ENCODE data around the gene AP4M1. TPM values are rescaled to one million over a fixed set of nuclear protein-coding genes. Genes with fewer than 3 reads are reported as not detected.

AP4M1 gene
- total and polyA plus RNA-seq, 10 of the 15 experiments (the other 5 are each of a cell fraction or from before 2014, with no cell fraction given) = 0.77 to 16.1 (median 13.0) TPM

DNA sequence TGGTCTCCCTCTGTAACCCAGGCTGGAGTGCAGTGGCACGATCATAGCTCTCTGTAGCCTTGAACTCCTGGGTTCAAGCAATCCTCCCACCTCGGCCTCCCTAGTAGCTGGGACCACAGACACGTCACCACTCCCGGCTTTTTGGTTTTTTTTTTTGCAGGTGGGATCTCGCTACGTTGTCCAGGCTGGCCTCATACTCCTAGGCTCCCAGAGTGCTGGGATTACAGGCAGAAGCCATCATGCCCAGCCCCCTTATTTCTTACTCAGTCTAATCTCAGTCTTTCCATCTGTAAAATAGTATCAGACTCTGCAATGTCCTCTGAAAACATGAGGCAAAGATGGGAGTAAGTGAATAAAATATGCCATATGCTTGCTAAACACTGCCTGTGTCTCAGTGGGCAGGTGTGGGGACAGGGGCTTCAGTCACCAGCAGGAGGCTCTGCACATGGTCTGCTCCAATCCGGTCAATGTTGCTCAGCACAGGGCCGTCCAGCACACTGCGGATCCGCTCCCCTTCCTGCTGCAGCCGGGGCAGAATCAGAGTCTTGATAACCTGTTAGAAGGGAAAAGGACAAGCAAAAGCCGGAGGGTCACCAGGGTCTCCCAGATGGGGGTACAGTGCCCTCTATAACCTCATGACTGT, 8.2 kb downstream of the AP4M1 start (continued):
- TF ChIP-seq, protein P1, sequence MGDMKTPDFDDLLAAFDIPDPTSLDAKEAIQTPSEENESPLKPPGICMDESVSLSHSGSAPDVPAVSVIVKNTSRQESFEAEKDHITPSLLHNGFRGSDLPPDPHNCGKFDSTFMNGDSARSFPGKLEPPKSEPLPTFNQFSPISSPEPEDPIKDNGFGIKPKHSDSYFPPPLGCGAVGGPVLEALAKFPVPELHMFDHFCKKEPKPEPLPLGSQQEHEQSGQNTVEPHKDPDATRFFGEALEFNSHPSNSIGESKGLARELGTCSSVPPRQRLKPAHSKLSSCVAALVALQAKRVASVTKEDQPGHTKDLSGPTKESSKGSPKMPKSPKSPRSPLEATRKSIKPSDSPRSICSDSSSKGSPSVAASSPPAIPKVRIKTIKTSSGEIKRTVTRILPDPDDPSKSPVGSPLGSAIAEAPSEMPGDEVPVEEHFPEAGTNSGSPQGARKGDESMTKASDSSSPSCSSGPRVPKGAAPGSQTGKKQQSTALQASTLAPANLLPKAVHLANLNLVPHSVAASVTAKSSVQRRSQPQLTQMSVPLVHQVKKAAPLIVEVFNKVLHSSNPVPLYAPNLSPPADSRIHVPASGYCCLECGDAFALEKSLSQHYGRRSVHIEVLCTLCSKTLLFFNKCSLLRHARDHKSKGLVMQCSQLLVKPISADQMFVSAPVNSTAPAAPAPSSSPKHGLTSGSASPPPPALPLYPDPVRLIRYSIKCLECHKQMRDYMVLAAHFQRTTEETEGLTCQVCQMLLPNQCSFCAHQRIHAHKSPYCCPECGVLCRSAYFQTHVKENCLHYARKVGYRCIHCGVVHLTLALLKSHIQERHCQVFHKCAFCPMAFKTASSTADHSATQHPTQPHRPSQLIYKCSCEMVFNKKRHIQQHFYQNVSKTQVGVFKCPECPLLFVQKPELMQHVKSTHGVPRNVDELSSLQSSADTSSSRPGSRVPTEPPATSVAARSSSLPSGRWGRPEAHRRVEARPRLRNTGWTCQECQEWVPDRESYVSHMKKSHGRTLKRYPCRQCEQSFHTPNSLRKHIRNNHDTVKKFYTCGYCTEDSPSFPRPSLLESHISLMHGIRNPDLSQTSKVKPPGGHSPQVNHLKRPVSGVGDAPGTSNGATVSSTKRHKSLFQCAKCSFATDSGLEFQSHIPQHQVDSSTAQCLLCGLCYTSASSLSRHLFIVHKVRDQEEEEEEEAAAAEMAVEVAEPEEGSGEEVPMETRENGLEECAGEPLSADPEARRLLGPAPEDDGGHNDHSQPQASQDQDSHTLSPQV (IDR thresholded peaks at IDR 0.05) = no peak
- TF ChIP-seq ASH2L (IDR thresholded peaks at IDR 0.05; ENCODE audit: borderline replicate concordance, low read depth) (no peak), PAX5 (IDR thresholded peaks at IDR 0.05; ENCODE audit: borderline replicate concordance, low read depth, low read length) (no peak)
- TF ChIP-seq, protein P2, sequence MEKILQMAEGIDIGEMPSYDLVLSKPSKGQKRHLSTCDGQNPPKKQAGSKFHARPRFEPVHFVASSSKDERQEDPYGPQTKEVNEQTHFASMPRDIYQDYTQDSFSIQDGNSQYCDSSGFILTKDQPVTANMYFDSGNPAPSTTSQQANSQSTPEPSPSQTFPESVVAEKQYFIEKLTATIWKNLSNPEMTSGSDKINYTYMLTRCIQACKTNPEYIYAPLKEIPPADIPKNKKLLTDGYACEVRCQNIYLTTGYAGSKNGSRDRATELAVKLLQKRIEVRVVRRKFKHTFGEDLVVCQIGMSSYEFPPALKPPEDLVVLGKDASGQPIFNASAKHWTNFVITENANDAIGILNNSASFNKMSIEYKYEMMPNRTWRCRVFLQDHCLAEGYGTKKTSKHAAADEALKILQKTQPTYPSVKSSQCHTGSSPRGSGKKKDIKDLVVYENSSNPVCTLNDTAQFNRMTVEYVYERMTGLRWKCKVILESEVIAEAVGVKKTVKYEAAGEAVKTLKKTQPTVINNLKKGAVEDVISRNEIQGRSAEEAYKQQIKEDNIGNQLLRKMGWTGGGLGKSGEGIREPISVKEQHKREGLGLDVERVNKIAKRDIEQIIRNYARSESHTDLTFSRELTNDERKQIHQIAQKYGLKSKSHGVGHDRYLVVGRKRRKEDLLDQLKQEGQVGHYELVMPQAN (conservative IDR thresholded peaks at IDR 0.05) = no peak

DNA sequence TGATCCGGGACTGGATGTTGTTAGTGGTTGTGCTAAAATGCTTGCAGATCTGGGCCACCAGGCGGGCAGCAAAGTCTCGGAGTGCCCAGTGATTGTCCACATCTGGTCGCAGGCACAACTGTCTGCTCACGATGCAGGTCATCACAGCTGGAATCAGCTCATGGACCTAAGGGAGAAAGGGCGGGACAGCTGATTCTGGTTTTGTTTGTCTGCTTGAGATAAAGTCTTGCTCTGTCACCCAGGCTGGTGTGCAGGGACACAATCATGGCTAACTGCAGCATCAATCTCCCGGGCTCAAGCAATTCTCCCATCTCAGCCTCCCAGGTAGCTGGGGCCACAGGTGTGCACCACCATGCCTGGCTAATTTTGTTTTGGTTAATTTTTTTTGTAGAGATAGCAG, 9.7 kb downstream of the AP4M1 start:
- DNase-seq (ENCODE audit: low read depth, low spot score) = no peak
- CTCF ChIA-PET = no interaction called here
- Histone ChIP-seq H2AFZ (ENCODE audit: control insufficient read depth, low read depth, low read length) (no peak overlapping the region), H3K27ac (ENCODE audit: control insufficient read depth, insufficient read depth) (no peak overlapping the region), H3K9me3 (replicated peaks; ENCODE audit: control insufficient read depth, insufficient read depth, low read length) (no peaks in the 10 kb centered on the region), H3K27me3 (replicated peaks in 1 of 2; ENCODE audit: control insufficient read depth in 2 of 2, insufficient read depth in 2 of 2, low read length in 1 of 2) (no peaks in the 10 kb centered on the region), H3K4me1 (ENCODE audit: control insufficient read depth, insufficient read depth, low read length) (no peaks in the 10 kb centered on the region), H3K9ac (ENCODE audit: control insufficient read depth, insufficient read depth, low read length) (no peak overlapping the region), H3K4me2 (ENCODE audit: control insufficient read depth, insufficient read depth) (no peak overlapping the region), H3K79me2 (ENCODE audit: control insufficient read depth, insufficient read depth, low read length) (no peaks in the 10 kb centered on the region), H3K4me3 (no peak overlapping the region), H3K36me3 (ENCODE audit: control insufficient read depth in 2 of 2, insufficient read depth in 2 of 2, low read length in 1 of 2) (peaks cover 5 to 9% of the 10 kb centered on the region in 2 experiments; a peak in 3 of 4 replicates), H4K20me1 (ENCODE audit: control insufficient read depth, insufficient read depth) (no peaks in the 10 kb centered on the region)
- BruUV-seq (replicated peaks) = no TSS peak
- RAD21 ChIA-PET (ENCODE audit: unreplicated experiment) = no interaction called here
- SMC1A ChIA-PET (ENCODE audit: uncharacterized antibody, unreplicated experiment) = no interaction called here
- FAIRE-seq = no peak
- in situ Hi-C loops (cut with MboI) = no loop called here
- 96% methylated on average over 7 of the region's 7 CpGs for WGBS (ENCODE audit: insufficient coverage, insufficient replicate concordance, low lambda C conversion rate, missing lambda C conversion rate)
- ATAC-seq = no peak
- POLR2A ChIA-PET = interaction anchor here (1.8 kb wide), 1 partner anchor 9 kb away, joined by 6 read pairs; the partner anchor contains the start of gene AP4M1
- intact Hi-C loops (cut with micrococcal nuclease; ENCODE audit: unreplicated experiment) = no loop called here
- TF ChIP-seq, protein P3, sequence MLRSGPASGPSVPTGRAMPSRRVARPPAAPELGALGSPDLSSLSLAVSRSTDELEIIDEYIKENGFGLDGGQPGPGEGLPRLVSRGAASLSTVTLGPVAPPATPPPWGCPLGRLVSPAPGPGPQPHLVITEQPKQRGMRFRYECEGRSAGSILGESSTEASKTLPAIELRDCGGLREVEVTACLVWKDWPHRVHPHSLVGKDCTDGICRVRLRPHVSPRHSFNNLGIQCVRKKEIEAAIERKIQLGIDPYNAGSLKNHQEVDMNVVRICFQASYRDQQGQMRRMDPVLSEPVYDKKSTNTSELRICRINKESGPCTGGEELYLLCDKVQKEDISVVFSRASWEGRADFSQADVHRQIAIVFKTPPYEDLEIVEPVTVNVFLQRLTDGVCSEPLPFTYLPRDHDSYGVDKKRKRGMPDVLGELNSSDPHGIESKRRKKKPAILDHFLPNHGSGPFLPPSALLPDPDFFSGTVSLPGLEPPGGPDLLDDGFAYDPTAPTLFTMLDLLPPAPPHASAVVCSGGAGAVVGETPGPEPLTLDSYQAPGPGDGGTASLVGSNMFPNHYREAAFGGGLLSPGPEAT (IDR thresholded peaks at IDR 0.05; ENCODE audit: low read depth) = no peak
- TF ChIP-seq ZNF24 (IDR thresholded peaks at IDR 0.05) (no peak), MYC (IDR thresholded peaks at IDR 0.05; ENCODE audit: insufficient read depth, insufficient read length, insufficient replicate concordance, low read length, severe bottlenecking) (no peak), CBFB (IDR thresholded peaks at IDR 0.05; ENCODE audit: low read depth) (no peak), TCF12 (IDR thresholded peaks at IDR 0.05; ENCODE audit: low read depth, low read length) (no peak)
- TF ChIP-seq, protein P4, sequence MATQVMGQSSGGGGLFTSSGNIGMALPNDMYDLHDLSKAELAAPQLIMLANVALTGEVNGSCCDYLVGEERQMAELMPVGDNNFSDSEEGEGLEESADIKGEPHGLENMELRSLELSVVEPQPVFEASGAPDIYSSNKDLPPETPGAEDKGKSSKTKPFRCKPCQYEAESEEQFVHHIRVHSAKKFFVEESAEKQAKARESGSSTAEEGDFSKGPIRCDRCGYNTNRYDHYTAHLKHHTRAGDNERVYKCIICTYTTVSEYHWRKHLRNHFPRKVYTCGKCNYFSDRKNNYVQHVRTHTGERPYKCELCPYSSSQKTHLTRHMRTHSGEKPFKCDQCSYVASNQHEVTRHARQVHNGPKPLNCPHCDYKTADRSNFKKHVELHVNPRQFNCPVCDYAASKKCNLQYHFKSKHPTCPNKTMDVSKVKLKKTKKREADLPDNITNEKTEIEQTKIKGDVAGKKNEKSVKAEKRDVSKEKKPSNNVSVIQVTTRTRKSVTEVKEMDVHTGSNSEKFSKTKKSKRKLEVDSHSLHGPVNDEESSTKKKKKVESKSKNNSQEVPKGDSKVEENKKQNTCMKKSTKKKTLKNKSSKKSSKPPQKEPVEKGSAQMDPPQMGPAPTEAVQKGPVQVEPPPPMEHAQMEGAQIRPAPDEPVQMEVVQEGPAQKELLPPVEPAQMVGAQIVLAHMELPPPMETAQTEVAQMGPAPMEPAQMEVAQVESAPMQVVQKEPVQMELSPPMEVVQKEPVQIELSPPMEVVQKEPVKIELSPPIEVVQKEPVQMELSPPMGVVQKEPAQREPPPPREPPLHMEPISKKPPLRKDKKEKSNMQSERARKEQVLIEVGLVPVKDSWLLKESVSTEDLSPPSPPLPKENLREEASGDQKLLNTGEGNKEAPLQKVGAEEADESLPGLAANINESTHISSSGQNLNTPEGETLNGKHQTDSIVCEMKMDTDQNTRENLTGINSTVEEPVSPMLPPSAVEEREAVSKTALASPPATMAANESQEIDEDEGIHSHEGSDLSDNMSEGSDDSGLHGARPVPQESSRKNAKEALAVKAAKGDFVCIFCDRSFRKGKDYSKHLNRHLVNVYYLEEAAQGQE (IDR thresholded peaks at IDR 0.05; ENCODE audit: low read depth, low read length) = no peak
